Stimulated activated CD4-positive, alpha-beta T cell treated with anti-CD3 and anti-CD28 coated beads, Interleukin-2, amount 100 ng/mL, for 24 hours (primary cell): ENCODE data around the gene SETMAR.

Experiments
- DNase-seq, 2 donors: peaks; one replicate each; pipeline ENCODE4 v3.0.0-alpha.2; 2020

Gene SETMAR

GRCh38 chr3:4355401-4356219 is 52.4 kb downstream of the SETMAR start:
- DNase-seq, result peak in 1 of 2 donors; percentile 10

GRCh38 chr3:4356220-4356540 is 53.0 kb downstream of the SETMAR start:
- DNase-seq, result no peak

GRCh38 chr3:4356546-4357410 is 53.6 kb downstream of the SETMAR start:
- no peak for DNase-seq

- no peak for DNase-seq
Observed at GRCh38 chr3:4358273-4358672, 55.1 kb downstream of the SETMAR start.

GRCh38 chr3:4359805-4360502 is 56.8 kb downstream of the SETMAR start:
- DNase-seq, result no peak

- no peak for DNase-seq
Observed at GRCh38 chr3:4360817-4361216, 57.6 kb downstream of the SETMAR start.

GRCh38 chr3:4362523-4362922 is 59.4 kb downstream of the SETMAR start:
- DNase-seq, result no peak
